Vagina (tissue), 2 donors: Measurements from ENCODE around the gene AXIN1. TPM values are rescaled to one million over a fixed set of nuclear protein-coding genes. Genes with fewer than 3 reads are reported as not detected.

Experiments used
- DNase-seq, 2 donors: peaks; one replicate each; pipeline ENCODE4 v3.0.0-alpha.2; 2017; ENCODE audit errors: extremely low spot score in 2 of 2
- H3K27ac ChIP-seq: fragments of 200-600 bp; sonication (generic); one replicate; pipeline ENCODE4 v1.5.1; 2019
- H3K27me3 ChIP-seq: fragments of 200-600 bp; sonication (generic); one replicate; pipeline ENCODE4 v1.5.1; 2019
- H3K36me3 ChIP-seq, 2 donors: fragments of 200-600 bp; sonication (generic); one replicate each; pipeline ENCODE4 v1.5.1; 2017 to 2019
- H3K4me1 ChIP-seq: fragments of 200-600 bp; sonication (generic); one replicate; pipeline ENCODE4 v1.5.1; 2019
- H3K4me3 ChIP-seq, 2 donors: fragments of 200-600 bp; sonication (generic); 1 replicate in 1 of 2; 2 replicates in 1 of 2; pipeline ENCODE4 v1.5.1; 2016 to 2019
- H3K9me3 ChIP-seq: fragments of 200-600 bp; sonication (generic); one replicate; pipeline ENCODE4 v1.5.1; 2019
- CTCF ChIP-seq, 3 experiments: fragments of 450-650 bp in 2 of 3; fragments of 200-600 bp in 1 of 3; sonication (generic) in 1 of 3; IDR thresholded peaks; one replicate each; pipeline ENCODE4 v1.5.1; 2017 to 2019; ENCODE audit warnings: antibody characterized with exemption in 3 of 3, mild to moderate bottlenecking in 2 of 3, moderate library complexity in 2 of 3
- POLR2A ChIP-seq, 2 donors: fragments of 450-650 bp; IDR thresholded peaks; one replicate each; pipeline ENCODE4 v1.6.1; 2017; ENCODE audit warnings: antibody characterized with exemption in 2 of 2, mild to moderate bottlenecking in 2 of 2, moderate library complexity in 2 of 2
- POLR2AphosphoS5 ChIP-seq, 2 donors: sonication (generic); formaldehyde crosslinking; IDR thresholded peaks; one replicate each; pipeline ENCODE4 v1.9.0; 2017; ENCODE audit warnings: antibody characterized with exemption in 2 of 2, mild to moderate bottlenecking in 2 of 2, low read depth in 1 of 2; ENCODE audit not compliant: insufficient read depth in 1 of 2
- intact Hi-C: fragments of 100-400 bp; cut with DNase I; formaldehyde crosslinking; loops from one replicate; pipeline ENCODE4 v1.15.1; 2023
- total RNA-seq: library from RNA; depleted of rRNA; stranded (reverse); fragments of >200 nt; gene quantifications from one replicate; pipeline ENCODE4 v1.2.3, GENCODE V29; 2016

Gene AXIN1
- total RNA-seq, 1 donor from 2014 or later: 16.9 TPM

GRCh38 chr16:264440-264951, 88.0 kb downstream of the AXIN1 start:
- Histone ChIP-seq H3K36me3 (peaks cover 0 to 40% of the 10 kb centered on the region in 2 donors), H3K27me3 (no peaks in the 10 kb centered on the region), H3K4me1 (no peaks in the 10 kb centered on the region), H3K4me3 (no peak overlapping the region), H3K9me3 (no peaks in the 10 kb centered on the region), H3K27ac (no peak overlapping the region)
- TF ChIP-seq CTCF (IDR thresholded peaks at IDR 0.05): no peak
- no peak for TF ChIP-seq POLR2A (IDR thresholded peaks at IDR 0.05)
- no peak for TF ChIP-seq POLR2AphosphoS5 (IDR thresholded peaks at IDR 0.05; ENCODE audit: insufficient read depth in 1 of 2, low read depth in 1 of 2)
- no peak for DNase-seq
- intact Hi-C loops: no loop called here

GRCh38 chr16:263944-264343, 88.6 kb downstream of the AXIN1 start:
- DNase-seq: no peak
- Histone ChIP-seq H3K4me3 (no peak overlapping the region), H3K4me1 (no peaks in the 10 kb centered on the region), H3K27ac (no peak overlapping the region), H3K36me3 (peaks cover 0 to 45% of the 10 kb centered on the region in 2 donors), H3K27me3 (no peaks in the 10 kb centered on the region), H3K9me3 (no peaks in the 10 kb centered on the region)
- intact Hi-C loops: no loop called here
- TF ChIP-seq POLR2A (IDR thresholded peaks at IDR 0.05) (no peak), POLR2AphosphoS5 (IDR thresholded peaks at IDR 0.05; ENCODE audit: insufficient read depth in 1 of 2, low read depth in 1 of 2) (no peak), CTCF (IDR thresholded peaks at IDR 0.05) (no peak)

- intact Hi-C loops: no loop called here
- Histone ChIP-seq H3K4me3 (no peak overlapping the region), H3K4me1 (no peaks in the 10 kb centered on the region), H3K27me3 (no peaks in the 10 kb centered on the region), H3K27ac (no peak overlapping the region), H3K36me3 (peaks cover 0 to 45% of the 10 kb centered on the region in 2 donors), H3K9me3 (no peaks in the 10 kb centered on the region)
- no peak for DNase-seq
- no peak for TF ChIP-seq POLR2A (IDR thresholded peaks at IDR 0.05)
- no peak for TF ChIP-seq POLR2AphosphoS5 (IDR thresholded peaks at IDR 0.05; ENCODE audit: insufficient read depth in 1 of 2, low read depth in 1 of 2)
- TF ChIP-seq CTCF (IDR thresholded peaks at IDR 0.05): no peak
Measured at GRCh38 chr16:263182-263774, 89.2 kb downstream of the AXIN1 start.

- Histone ChIP-seq H3K36me3 (peaks cover 0 to 45% of the 10 kb centered on the region in 2 donors), H3K27ac (no peak overlapping the region), H3K9me3 (no peaks in the 10 kb centered on the region), H3K4me1 (no peaks in the 10 kb centered on the region), H3K27me3 (no peaks in the 10 kb centered on the region), H3K4me3 (no peak overlapping the region)
- DNase-seq: no peak
- intact Hi-C loops: no loop called here
- TF ChIP-seq POLR2A (IDR thresholded peaks at IDR 0.05) (no peak), CTCF (IDR thresholded peaks at IDR 0.05) (no peak), POLR2AphosphoS5 (IDR thresholded peaks at IDR 0.05; ENCODE audit: insufficient read depth in 1 of 2, low read depth in 1 of 2) (no peak)
Measured at GRCh38 chr16:262121-262745, 90.3 kb downstream of the AXIN1 start.
